Keratinocyte (primary cell): ENCODE measurements around the gene RARS2. TPM values are rescaled to one million over a fixed set of nuclear protein-coding genes. Genes with fewer than 3 reads are reported as not detected.

Experiments used
- DNase-seq: peaks from one replicate; pipeline ENCODE4 v3.0.0-alpha.2; 2011; ENCODE audit warnings: low read depth, missing footprints, low spot score
- FAIRE-seq: peaks from 2 replicates; lab custom pipeline; 2011; peaks lifted over from hg19 to GRCh38; lab: Jason Lieb, UNC
- H2AFZ ChIP-seq: 2 replicates; pipeline ENCODE4 v1.6.0; 2012; ENCODE audit warnings: low read length, control low read depth, inconsistent platforms; ENCODE audit not compliant: control insufficient read depth
- H3K27ac ChIP-seq: 2 replicates; pipeline ENCODE4 v1.5.1; 2011; ENCODE audit warnings: low read length; ENCODE audit not compliant: control insufficient read depth, insufficient read depth
- H3K27me3 ChIP-seq: 3 replicates; pipeline ENCODE4 v1.6.0; 2011; ENCODE audit warnings: low read length; ENCODE audit not compliant: control insufficient read depth, insufficient read depth; ENCODE audit errors: extremely low read depth
- H3K36me3 ChIP-seq, 2 experiments: 2 replicates in 1 of 2; 3 replicates in 1 of 2; pipeline ENCODE4 v1.5.1; 2011; ENCODE audit warnings: low read length in 2 of 2, mild to moderate bottlenecking in 1 of 2; ENCODE audit not compliant: control insufficient read depth in 2 of 2, insufficient read depth in 2 of 2; ENCODE audit errors: extremely low read depth in 1 of 2
- H3K4me1 ChIP-seq: 3 replicates; pipeline ENCODE4 v1.5.1; 2011; ENCODE audit warnings: low read length; ENCODE audit not compliant: control insufficient read depth, insufficient read depth; ENCODE audit errors: extremely low read depth
- H3K4me2 ChIP-seq: 3 replicates; pipeline ENCODE4 v1.6.0; 2011; ENCODE audit warnings: low read depth, low read length; ENCODE audit not compliant: control insufficient read depth, insufficient read depth; ENCODE audit errors: extremely low read depth
- H3K4me3 ChIP-seq, 3 experiments: fragments of 200-600 bp in 1 of 3; sonication (generic) in 1 of 3; 2 replicates in 2 of 3; 3 replicates in 1 of 3; pipeline ENCODE4 v1.5.1; 2011 to 2016; ENCODE audit warnings: low read length in 3 of 3, mild to moderate bottlenecking in 3 of 3, control low read depth in 2 of 3, inconsistent platforms in 1 of 3, low read depth in 1 of 3, mixed read lengths in 1 of 3, mixed run types in 1 of 3, moderate library complexity in 1 of 3; ENCODE audit not compliant: control insufficient read depth in 2 of 3, insufficient read depth in 2 of 3; ENCODE audit errors: extremely low read depth in 1 of 3
- H3K79me2 ChIP-seq: 2 replicates; pipeline ENCODE4 v1.6.0; 2012; ENCODE audit warnings: low read length; ENCODE audit not compliant: control insufficient read depth, insufficient read depth
- H3K9ac ChIP-seq: 3 replicates; pipeline ENCODE4 v1.6.0; 2011; ENCODE audit warnings: low read length; ENCODE audit not compliant: control insufficient read depth, insufficient read depth; ENCODE audit errors: extremely low read depth
- H3K9me1 ChIP-seq: 3 replicates; pipeline ENCODE4 v1.6.0; 2011; ENCODE audit warnings: low read length; ENCODE audit not compliant: control insufficient read depth, insufficient read depth; ENCODE audit errors: extremely low read depth
- H3K9me3 ChIP-seq: 2 replicates; pipeline ENCODE4 v1.5.1; 2012; ENCODE audit warnings: low read depth, low read length; ENCODE audit not compliant: control insufficient read depth
- H4K20me1 ChIP-seq: 3 replicates; pipeline ENCODE4 v1.6.0; 2011; ENCODE audit warnings: low read length; ENCODE audit not compliant: control insufficient read depth, insufficient read depth; ENCODE audit errors: extremely low read depth
- EZH2 ChIP-seq: IDR thresholded peaks from one replicate; pipeline ENCODE4 v1.6.1; 2012; ENCODE audit warnings: inconsistent platforms, mild to moderate bottlenecking, low read length, moderate library complexity
- dilution Hi-C: fragments of 300-500 bp; cut with MboI; formaldehyde crosslinking; loops from one replicate; pipeline ENCODE4 v1.7.0; 2020; ENCODE audit warnings: low sequenced_read_pairs; ENCODE audit not compliant: extremely low pct_ligation_motif_present
- polyA plus RNA-seq, 5 experiments: library from polyadenylated mRNA; depleted of rRNA in 3 of 5; stranded (reverse) in 3 of 5; stranded (forward) in 1 of 5; unstranded in 1 of 5; fragments of >200 nt; gene quantifications; 1 replicate in 1 of 5; 2 replicates in 3 of 5; 3 replicates in 1 of 5; pipeline versions ENCODE4 v1.2.1 to v1.2.3, GENCODE V29; 2011 to 2012; ENCODE audit warnings: missing spikeins in 2 of 5, low read depth in 1 of 5, low replicate concordance in 1 of 5
- TF ChIP-seq, protein P1 (sequence below), 3 experiments: IDR thresholded peaks in 1 of 3; conservative IDR thresholded peaks in 1 of 3; optimal IDR thresholded peaks in 1 of 3; 2 replicates in 2 of 3; 3 replicates in 1 of 3; pipeline versions ENCODE3 to v1.5.1; 2011; ENCODE audit warnings: low read length in 3 of 3, mild to moderate bottlenecking in 3 of 3, moderate library complexity in 2 of 3, control low read depth in 1 of 3, inconsistent platforms in 1 of 3; ENCODE audit not compliant: insufficient read depth in 2 of 3; ENCODE audit errors: extremely low read depth in 1 of 3

The RARS2 gene
- polyA plus RNA-seq, 1 donor (not counting 4 experiments of a cell fraction or from before 2014, with no cell fraction given), result 20.3 TPM

DNA sequence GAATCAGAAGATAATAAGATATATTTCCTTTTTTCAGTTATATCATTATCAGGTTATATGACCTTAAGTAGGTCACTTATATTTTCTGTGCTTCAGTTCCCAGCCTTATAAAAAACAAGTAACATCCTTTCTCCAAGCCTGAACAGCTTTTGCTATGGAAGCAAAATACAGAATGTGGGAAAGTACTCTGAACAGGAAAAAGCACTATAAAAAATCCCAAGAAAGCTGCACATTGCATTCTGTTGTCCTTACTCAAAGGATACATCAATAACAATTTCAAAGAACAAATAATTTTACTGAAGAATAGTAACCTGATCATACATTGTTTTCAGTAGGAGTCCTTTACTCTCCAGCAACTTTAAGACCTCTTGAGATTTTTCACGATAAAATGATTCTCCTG is 60.6 kb downstream of the RARS2 start:
- Histone ChIP-seq H3K9ac (no peak overlapping the region), H3K4me2 (no peak overlapping the region), H2AFZ (no peak overlapping the region), H3K27ac (no peak overlapping the region), H3K4me3 (no peak overlapping the region), H3K36me3 (peaks cover 7 to 8% of the 10 kb centered on the region in 2 experiments), H3K27me3 (no peaks in the 10 kb centered on the region), H3K4me1 (no peaks in the 10 kb centered on the region), H3K79me2 (no peaks in the 10 kb centered on the region), H4K20me1 (no peaks in the 10 kb centered on the region), H3K9me1 (no peaks in the 10 kb centered on the region), H3K9me3 (no peaks in the 10 kb centered on the region)
- DNase-seq, result no peak
- no peak for TF ChIP-seq EZH2
- TF ChIP-seq, protein P1, sequence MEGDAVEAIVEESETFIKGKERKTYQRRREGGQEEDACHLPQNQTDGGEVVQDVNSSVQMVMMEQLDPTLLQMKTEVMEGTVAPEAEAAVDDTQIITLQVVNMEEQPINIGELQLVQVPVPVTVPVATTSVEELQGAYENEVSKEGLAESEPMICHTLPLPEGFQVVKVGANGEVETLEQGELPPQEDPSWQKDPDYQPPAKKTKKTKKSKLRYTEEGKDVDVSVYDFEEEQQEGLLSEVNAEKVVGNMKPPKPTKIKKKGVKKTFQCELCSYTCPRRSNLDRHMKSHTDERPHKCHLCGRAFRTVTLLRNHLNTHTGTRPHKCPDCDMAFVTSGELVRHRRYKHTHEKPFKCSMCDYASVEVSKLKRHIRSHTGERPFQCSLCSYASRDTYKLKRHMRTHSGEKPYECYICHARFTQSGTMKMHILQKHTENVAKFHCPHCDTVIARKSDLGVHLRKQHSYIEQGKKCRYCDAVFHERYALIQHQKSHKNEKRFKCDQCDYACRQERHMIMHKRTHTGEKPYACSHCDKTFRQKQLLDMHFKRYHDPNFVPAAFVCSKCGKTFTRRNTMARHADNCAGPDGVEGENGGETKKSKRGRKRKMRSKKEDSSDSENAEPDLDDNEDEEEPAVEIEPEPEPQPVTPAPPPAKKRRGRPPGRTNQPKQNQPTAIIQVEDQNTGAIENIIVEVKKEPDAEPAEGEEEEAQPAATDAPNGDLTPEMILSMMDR (optimal IDR thresholded peaks at IDR 0.05 in 1 of 3, IDR thresholded peaks at IDR 0.05 in 1 of 3, conservative IDR thresholded peaks at IDR 0.05 in 1 of 3; ENCODE audit: extremely low read depth in 1 of 3, insufficient read depth in 2 of 3, low read length in 3 of 3), result no peak
- no peak for FAIRE-seq
- dilution Hi-C loops, result no loop called here

DNA sequence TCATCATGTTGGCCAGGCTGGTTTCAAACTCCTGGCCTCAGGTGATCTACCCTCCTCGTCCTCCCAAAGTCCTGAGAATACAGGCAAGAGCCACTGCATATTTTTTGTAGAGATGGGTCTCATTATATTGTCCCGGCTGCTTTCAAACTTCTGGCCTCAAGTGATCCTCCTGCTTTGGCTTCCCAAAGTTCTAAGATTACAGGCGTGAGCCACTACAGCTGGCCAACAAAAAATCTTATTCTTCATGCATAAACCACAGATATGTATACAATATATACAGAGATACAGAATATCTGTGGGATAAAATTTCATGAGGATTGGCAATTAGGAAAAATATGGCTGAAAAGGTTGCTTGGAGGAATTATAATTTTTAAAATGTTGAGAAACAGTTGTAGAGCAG is 67.1 kb downstream of the RARS2 start:
- TF ChIP-seq EZH2, result no peak
- TF ChIP-seq, protein P1 (optimal IDR thresholded peaks at IDR 0.05 in 1 of 3, IDR thresholded peaks at IDR 0.05 in 1 of 3, conservative IDR thresholded peaks at IDR 0.05 in 1 of 3; ENCODE audit: extremely low read depth in 1 of 3, insufficient read depth in 2 of 3, low read length in 3 of 3), result no peak

More for the DNA sequence above, 67.1 kb downstream of the RARS2 start:
- Histone ChIP-seq H3K9me1 (no peaks in the 10 kb centered on the region), H3K27ac (no peak overlapping the region), H3K4me1 (no peaks in the 10 kb centered on the region), H3K36me3 (peaks cover 2 to 16% of the 10 kb centered on the region in 2 experiments), H3K79me2 (no peaks in the 10 kb centered on the region), H3K4me3 (no peak overlapping the region), H3K9me3 (no peaks in the 10 kb centered on the region), H4K20me1 (no peaks in the 10 kb centered on the region), H3K9ac (no peak overlapping the region), H3K4me2 (no peak overlapping the region), H3K27me3 (no peaks in the 10 kb centered on the region), H2AFZ (no peak overlapping the region)
- no peak for DNase-seq
- FAIRE-seq, result no peak
- dilution Hi-C loops, result no loop called here
